Natural killer cell (primary cell): ENCODE data around the gene SYCE3. TPM values are rescaled to one million over a fixed set of nuclear protein-coding genes. Genes with fewer than 3 reads are reported as not detected.

Experiments
- ATAC-seq, 3 donors: fragments of 150-1000 bp in 2 of 3; fragments of 200-7000 bp in 1 of 3; cut with Tn5 transposase; 1 replicate in 1 of 3; 2 replicates in 2 of 3; pipeline ENCODE4 v1.10.0; 2021; ENCODE audit warnings: mild to moderate bottlenecking in 2 of 3, moderate library complexity in 2 of 3
- DNase-seq, 2 donors: peaks; one replicate each; pipeline versions ENCODE4 v3.0.0 to v3.0.0-alpha.2; 2013 to 2021; ENCODE audit warnings: mixed read lengths in 1 of 2
- H3K27ac ChIP-seq: one replicate; pipeline ENCODE4 v1.5.1; 2013; ENCODE audit warnings: mild to moderate bottlenecking, low read length
- H3K27me3 ChIP-seq: one replicate; pipeline ENCODE4 v1.6.1; 2013; ENCODE audit warnings: low read length; ENCODE audit not compliant: control insufficient read depth, insufficient read depth
- H3K36me3 ChIP-seq: one replicate; pipeline ENCODE4 v1.6.1; 2013; ENCODE audit warnings: low read length; ENCODE audit not compliant: control insufficient read depth, insufficient read depth
- H3K4me1 ChIP-seq: one replicate; pipeline ENCODE4 v1.6.1; 2013; ENCODE audit warnings: low read length; ENCODE audit not compliant: control insufficient read depth, insufficient read depth
- H3K4me3 ChIP-seq: one replicate; pipeline ENCODE4 v1.5.1; 2013; ENCODE audit warnings: low read length
- H3K9me3 ChIP-seq: one replicate; pipeline ENCODE4 v1.6.1; 2013; ENCODE audit warnings: low read length; ENCODE audit not compliant: control insufficient read depth, insufficient read depth
- H3K27ac Mint-ChIP-seq, 2 donors: one replicate each; pipeline ENCODE4 v1.8.0; 2022; ENCODE audit warnings: mild to moderate bottlenecking in 2 of 2, mixed read lengths in 2 of 2, moderate library complexity in 1 of 2
- H3K27me3 Mint-ChIP-seq, 2 donors: one replicate each; pipeline ENCODE4 v1.8.0; 2022; ENCODE audit warnings: low read depth in 2 of 2, mixed read lengths in 2 of 2
- H3K36me3 Mint-ChIP-seq: one replicate; pipeline ENCODE4 v1.8.0; 2022; ENCODE audit warnings: mixed read lengths
- H3K4me1 Mint-ChIP-seq, 2 donors: one replicate each; pipeline ENCODE4 v1.8.0; 2022; ENCODE audit warnings: mixed read lengths in 2 of 2
- H3K4me3 Mint-ChIP-seq: one replicate; pipeline ENCODE4 v1.8.0; 2022; ENCODE audit warnings: mild to moderate bottlenecking, moderate library complexity, mixed read lengths
- H3K9me3 Mint-ChIP-seq, 2 donors: one replicate each; pipeline ENCODE4 v1.8.0; 2022; ENCODE audit warnings: mixed read lengths in 2 of 2
- WGBS: methylation state at CpG from one replicate; pipeline ENCODE4 v1.1.7; 2013; ENCODE audit warnings: missing lambda C conversion rate; ENCODE audit not compliant: insufficient coverage; 5-methylcytosine and 5-hydroxymethylcytosine counted together
- intact Hi-C: fragments of 100-400 bp; cut with micrococcal nuclease; formaldehyde crosslinking; loops from one replicate; pipeline ENCODE4 v1.14.2; 2022
- total RNA-seq, 4 donors: library from RNA; stranded (reverse); fragments of 120-200 nt in 1 of 4; gene quantifications; one replicate each; pipeline versions ENCODE4 v1.2.3 to v1.2.4, GENCODE V29; 2013 to 2022
- TF ChIP-seq, protein P1 (sequence below): fragments of 200-600 bp; IDR thresholded peaks from one replicate; pipeline ENCODE4 v1.8.0; 2022; ENCODE audit warnings: antibody characterized with exemption

SYCE3 gene
- total RNA-seq, 3 donors from 2014 or later (not counting 1 experiment from before 2014, with no cell fraction given) = not detected

DNA sequence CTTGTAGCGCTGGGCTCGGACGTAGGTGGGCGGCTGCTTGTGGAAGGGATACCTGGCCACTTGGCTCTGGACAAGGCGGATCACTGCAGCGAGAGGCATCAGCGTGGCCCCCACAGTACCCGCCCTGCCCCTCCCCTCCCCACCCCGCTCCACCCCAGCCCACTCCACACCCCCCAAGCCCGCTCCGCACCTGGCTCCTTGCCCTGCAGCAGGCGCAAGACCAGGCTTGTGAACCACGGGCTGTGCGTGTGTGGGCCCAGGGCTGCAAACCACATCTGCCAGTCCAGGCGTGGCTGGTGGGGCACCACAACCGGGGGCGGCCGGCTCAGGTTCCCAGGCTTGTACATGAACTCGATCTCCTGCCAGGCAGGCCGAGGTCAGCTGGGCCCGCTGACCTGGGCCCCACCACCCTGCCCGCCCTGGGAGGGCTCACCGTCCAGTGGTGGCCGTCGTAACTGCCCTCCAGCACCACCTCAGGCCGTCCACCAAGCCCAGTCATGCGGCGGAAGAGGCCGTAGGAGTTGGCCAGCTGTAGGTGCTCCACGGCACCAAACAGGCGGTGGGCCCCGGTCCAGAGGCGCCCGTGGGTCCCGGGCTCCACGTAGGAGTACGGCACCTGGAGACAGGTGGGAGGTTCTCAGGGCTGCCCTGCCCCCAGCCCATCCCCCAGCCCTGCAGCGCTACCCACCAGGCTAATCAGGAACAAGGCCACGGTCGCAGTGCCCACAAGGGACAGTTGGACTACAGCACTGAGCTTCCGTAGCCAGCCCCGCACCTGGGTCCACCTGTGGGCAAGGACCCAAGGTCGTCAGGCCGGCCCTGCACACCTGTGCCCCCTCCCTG, 58.1 kb downstream of the SYCE3 start:
- Mint-ChIP-seq H3K4me3 (no peak overlapping the region), H3K9me3 (no peaks in the 10 kb centered on the region), H3K4me1 (peaks cover 11 to 28% of the 10 kb centered on the region in 2 donors), H3K27me3 (no peaks in the 10 kb centered on the region), H3K36me3 (no peaks in the 10 kb centered on the region), H3K27ac (no peak overlapping the region)
- WGBS = 90% methylated on average over 42 of the region's 44 CpGs
- TF ChIP-seq, protein P1, sequence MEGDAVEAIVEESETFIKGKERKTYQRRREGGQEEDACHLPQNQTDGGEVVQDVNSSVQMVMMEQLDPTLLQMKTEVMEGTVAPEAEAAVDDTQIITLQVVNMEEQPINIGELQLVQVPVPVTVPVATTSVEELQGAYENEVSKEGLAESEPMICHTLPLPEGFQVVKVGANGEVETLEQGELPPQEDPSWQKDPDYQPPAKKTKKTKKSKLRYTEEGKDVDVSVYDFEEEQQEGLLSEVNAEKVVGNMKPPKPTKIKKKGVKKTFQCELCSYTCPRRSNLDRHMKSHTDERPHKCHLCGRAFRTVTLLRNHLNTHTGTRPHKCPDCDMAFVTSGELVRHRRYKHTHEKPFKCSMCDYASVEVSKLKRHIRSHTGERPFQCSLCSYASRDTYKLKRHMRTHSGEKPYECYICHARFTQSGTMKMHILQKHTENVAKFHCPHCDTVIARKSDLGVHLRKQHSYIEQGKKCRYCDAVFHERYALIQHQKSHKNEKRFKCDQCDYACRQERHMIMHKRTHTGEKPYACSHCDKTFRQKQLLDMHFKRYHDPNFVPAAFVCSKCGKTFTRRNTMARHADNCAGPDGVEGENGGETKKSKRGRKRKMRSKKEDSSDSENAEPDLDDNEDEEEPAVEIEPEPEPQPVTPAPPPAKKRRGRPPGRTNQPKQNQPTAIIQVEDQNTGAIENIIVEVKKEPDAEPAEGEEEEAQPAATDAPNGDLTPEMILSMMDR = no peak
- intact Hi-C loops = loop anchor here (5.0 kb wide), 3 partner anchors 32 to 78 kb away; partner anchors contain the start of genes CHKB and SYCE3
- Histone ChIP-seq H3K27ac (no peak overlapping the region), H3K27me3 (no peaks in the 10 kb centered on the region), H3K9me3 (no peaks in the 10 kb centered on the region), H3K4me3 (no peak overlapping the region), H3K4me1 (peaks cover 26% of the 10 kb centered on the region), H3K36me3 (peaks cover 26% of the 10 kb centered on the region)
- DNase-seq = no peak
- no peak for ATAC-seq

- H3K27ac Mint-ChIP-seq = no peak overlapping the region
- Histone ChIP-seq H3K27ac (no peak overlapping the region), H3K9me3 (no peaks in the 10 kb centered on the region), H3K36me3 (peaks cover 26% of the 10 kb centered on the region), H3K27me3 (no peaks in the 10 kb centered on the region), H3K4me1 (peaks cover 23% of the 10 kb centered on the region), H3K4me3 (no peak overlapping the region)
- H3K27me3 Mint-ChIP-seq = no peaks in the 10 kb centered on the region
- no peaks in the 10 kb centered on the region for H3K9me3 Mint-ChIP-seq
- intact Hi-C loops = no loop called here
- 94% methylated on average over 20 of the region's 26 CpGs for WGBS
- H3K36me3 Mint-ChIP-seq = no peaks in the 10 kb centered on the region
- TF ChIP-seq, protein P1 = no peak
- H3K4me1 Mint-ChIP-seq = peaks cover 1 to 18% of the 10 kb centered on the region in 2 donors
- DNase-seq = no peak
- ATAC-seq = no peak
- no peak overlapping the region for H3K4me3 Mint-ChIP-seq
Observed at GRCh38 chr22:50503475-50504145, 59.1 kb downstream of the SYCE3 start.

DNA sequence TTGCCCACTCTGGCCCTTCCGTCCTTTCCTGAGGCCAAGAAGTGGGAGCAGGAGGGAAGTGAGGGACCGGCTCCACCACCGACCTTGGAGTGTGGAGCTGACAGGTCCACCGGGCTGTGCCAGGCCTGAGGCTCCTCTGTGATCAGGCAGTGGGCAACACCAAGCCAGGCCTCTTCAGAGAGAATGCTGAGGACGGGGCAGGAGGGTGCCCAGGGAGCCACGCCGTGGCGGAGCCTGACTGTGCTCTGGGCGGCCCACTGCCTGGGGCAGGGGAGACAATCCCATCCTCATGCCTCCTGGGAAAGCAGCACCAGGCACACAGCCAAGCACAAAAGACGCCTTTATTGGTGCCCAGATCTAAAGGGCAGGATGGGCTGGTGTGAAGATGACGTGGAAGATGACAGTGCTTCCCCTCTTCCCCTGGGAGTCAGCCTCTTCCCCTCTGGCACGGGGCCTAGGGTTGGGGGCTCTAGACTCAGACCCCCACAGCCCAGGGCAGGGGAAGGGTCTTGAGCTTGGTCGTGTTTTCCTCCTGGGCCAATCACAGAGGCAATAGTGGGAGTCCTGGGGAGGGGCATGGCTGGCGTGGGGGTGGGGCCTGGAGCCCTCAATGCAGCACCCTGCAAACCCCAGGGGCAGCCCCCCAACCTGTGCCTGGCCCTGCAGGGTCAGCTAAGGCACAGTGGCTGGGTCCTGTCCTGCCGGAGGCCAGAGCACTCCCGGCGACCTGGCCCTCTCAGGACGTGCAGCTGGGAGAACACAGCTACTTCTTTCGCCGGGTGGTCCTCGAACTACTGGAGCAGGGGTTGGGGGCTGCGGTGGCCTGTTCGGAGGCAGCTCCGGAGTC, 59.9 kb downstream of the SYCE3 start:
- Mint-ChIP-seq H3K27ac (no peak overlapping the region), H3K27me3 (peaks cover 0 to 1% of the 10 kb centered on the region in 2 donors), H3K4me1 (peaks cover 0 to 11% of the 10 kb centered on the region in 2 donors), H3K9me3 (no peaks in the 10 kb centered on the region), H3K36me3 (no peaks in the 10 kb centered on the region), H3K4me3 (no peak overlapping the region)
- H3K27ac ChIP-seq = no peak overlapping the region
- H3K9me3 ChIP-seq = no peaks in the 10 kb centered on the region
- WGBS = 95% methylated on average over 24 of the region's 24 CpGs
- ATAC-seq = no peak
- TF ChIP-seq, protein P1 = no peak
- no peaks in the 10 kb centered on the region for H3K27me3 ChIP-seq
- no peak for DNase-seq
- intact Hi-C loops = no loop called here
- no peak overlapping the region for H3K4me3 ChIP-seq
- H3K4me1 ChIP-seq = peaks cover 26% of the 10 kb centered on the region
- H3K36me3 ChIP-seq = peaks cover 26% of the 10 kb centered on the region
